ENCODE results near the gene TIMM44.

TIMM44 gene

GRCh38 chr19:7928741-7929701 is 14.4 kb downstream of the TIMM44 start:
- Histone ChIP-seq H3K4me3 (no peak overlapping the region), H3K27ac (peak overlapping the region in 19 of 21 experiments; percentile 19 to 82 (median 67))

- Histone ChIP-seq H3K27ac (peak overlapping the region in 17 of 21 experiments; percentile 19 to 82 (median 48)), H3K4me3 (no peak overlapping the region)
These were observed 15.1 kb downstream of the TIMM44 start for GRCh38 chr19:7928334-7928706.

- Histone ChIP-seq H3K27ac (peak overlapping the region in 15 of 21 experiments; percentile 19 to 82 (median 59)), H3K4me3 (no peak overlapping the region)
These were observed 15.7 kb downstream of the TIMM44 start for GRCh38 chr19:7927605-7928333.

- H3K27ac ChIP-seq, result peak overlapping the region in 2 of 21 experiments; percentile 68 to 72
These were observed 16.5 kb downstream of the TIMM44 start for GRCh38 chr19:7926727-7927604.

DNA sequence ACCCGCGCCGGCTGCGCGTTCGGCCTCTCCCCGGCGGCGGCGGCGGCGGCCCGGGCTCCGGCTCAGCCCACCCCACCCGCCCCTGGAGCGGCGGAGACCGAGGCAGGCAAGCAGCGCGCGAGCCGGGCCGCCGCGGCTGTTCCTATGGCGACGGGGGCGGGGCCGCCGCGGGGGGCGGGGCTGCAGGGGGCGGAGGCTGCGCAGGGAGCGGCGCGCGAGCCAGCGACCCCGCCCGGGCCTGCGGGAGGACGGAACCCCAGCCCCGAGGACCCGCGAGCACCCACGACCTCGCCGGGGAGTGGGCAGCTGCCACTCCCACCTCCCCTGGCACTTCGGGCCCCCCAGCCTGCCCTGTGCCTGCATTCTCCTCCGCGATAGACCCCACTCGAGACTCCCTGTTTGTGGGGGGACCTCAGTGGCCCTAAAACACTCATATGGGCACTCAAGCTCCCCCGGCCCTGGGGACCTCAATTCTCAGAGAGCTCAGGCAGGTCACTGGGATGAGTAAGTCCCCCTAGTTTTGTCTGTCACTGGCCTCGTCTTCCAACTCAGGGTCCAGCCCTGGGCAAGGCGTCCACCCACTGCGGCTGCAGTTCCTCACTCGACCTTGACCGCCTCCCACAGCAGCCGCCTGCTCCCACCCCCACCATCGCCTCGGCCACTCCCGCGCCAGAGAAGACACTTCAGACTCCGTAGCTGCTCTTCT is 17.3 kb downstream of the TIMM44 start, which contains the start of gene CTXN1:
Gene CTXN1 (minus strand): TSS at position 115 of the 706 bp plus-strand sequence. CDS start 597 bp downstream, outside the sequence.
- Histone ChIP-seq H3K4me3 (peak within 1 kb of the TSS; percentile 31 to 51 (median 42)), H3K27ac (peak within 1 kb of the TSS in 4 of 21 experiments; percentile 7 to 72 (median 42))

More at GRCh38 chr19:7926727-7927604, 16.5 kb downstream of the TIMM44 start:
- H3K4me3 ChIP-seq, result no peak overlapping the region

DNA sequence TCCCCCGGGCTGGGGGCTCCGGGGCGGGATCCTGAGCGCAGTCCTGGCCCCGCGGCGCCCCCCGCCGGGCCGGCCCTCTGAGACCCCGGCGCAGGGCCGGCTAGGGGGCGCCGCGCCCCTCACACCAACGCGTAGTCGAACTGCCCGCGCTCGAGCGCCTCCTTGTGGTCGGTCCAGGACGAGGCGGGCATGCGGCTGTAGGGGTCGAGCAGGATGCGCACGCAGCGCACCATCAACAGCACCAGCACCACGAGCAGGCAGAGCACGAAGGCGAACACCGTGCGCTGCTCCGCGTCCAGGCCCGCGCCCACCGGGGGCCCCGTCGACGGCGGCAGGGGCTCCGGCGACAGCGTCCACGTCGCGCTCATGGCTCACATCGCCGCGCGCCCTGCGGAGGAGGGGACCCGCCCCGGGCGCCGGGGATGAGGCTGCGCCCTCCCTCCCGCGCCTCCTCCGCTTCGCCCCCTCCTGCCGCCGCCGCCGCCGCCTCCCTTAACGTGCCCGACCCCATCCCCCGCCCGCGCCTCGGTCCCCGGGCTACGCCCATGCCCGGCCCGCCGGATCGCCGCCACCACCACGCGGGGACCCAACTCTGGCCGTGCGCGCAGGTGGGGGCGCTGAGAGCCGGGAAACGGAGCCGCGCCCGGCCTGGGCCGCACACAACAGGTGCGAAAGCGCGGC is 18.2 kb downstream of the TIMM44 start:
- H3K27ac ChIP-seq, result peak overlapping the region in 4 of 21 experiments; percentile 7 to 52 (median 28)
- peak overlapping the region; percentile 31 to 51 (median 42) for H3K4me3 ChIP-seq

GRCh38 chr19:7924651-7925170 is 18.8 kb downstream of the TIMM44 start:
- Histone ChIP-seq H3K27ac (peak overlapping the region in 1 of 21 experiments; percentile 24), H3K4me3 (peak overlapping the region in 5 of 7 experiments; percentile 31 to 51 (median 46))

- H3K27ac ChIP-seq, result no peak overlapping the region
- H3K4me3 ChIP-seq, result peak overlapping the region in 1 of 7 experiments; percentile 51
These were observed 19.2 kb downstream of the TIMM44 start for GRCh38 chr19:7924241-7924640.

DNA sequence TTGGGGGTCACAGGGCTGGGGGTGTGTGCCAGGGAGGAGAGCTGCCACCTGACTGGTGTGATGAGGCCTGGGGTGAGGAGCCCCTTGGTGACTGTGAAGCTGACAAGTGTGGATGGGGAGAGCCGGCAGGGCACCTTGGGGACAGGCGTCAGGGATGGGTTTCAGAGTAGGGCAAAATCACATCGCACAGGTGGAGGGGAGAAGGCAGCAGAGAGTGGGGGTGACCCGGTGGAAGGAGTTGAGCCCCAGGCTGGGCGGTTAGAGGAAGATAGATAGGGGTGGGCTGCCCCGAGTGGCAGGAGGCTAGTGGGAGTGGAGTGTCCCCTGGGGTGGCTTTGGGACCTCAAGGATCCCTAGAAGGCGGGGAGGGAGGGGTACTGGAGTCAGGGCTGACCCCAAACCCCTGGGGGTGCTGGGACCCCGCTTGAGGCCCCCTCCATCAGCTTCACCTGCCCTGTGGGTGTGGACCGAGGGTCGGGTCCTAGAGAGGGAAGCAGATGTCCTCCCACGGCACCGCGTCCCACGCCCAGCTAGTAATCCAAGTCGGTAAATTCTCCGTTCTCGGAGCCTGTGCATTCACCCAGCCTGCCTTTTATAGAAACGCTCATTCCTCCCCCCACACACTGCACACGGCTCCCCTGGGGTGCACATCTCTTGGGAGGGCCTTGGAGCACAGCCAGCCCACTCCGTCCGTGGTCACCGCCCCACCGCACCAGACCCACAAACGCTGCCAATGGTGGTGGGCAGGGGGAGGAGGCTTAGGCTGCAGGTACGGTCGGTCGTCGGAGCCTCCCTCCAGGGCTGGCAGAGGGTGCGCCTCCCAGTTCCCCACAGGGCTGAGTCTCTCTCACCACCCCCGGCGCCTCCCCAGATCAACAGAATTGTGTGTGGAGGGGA is 19.9 kb downstream of the TIMM44 start:
- Histone ChIP-seq H3K4me3 (no peak overlapping the region), H3K27ac (no peak overlapping the region)

GRCh38 chr19:7922836-7923195 is 20.6 kb downstream of the TIMM44 start:
- Histone ChIP-seq H3K4me3 (no peak overlapping the region), H3K27ac (no peak overlapping the region)

- H3K27ac ChIP-seq, result peak overlapping the region in 7 of 21 experiments; percentile 66 to 88 (median 81)
- H3K4me3 ChIP-seq, result peak overlapping the region in 1 of 7 experiments; percentile 44
These were observed 21.3 kb downstream of the TIMM44 start for GRCh38 chr19:7921967-7922835.

DNA sequence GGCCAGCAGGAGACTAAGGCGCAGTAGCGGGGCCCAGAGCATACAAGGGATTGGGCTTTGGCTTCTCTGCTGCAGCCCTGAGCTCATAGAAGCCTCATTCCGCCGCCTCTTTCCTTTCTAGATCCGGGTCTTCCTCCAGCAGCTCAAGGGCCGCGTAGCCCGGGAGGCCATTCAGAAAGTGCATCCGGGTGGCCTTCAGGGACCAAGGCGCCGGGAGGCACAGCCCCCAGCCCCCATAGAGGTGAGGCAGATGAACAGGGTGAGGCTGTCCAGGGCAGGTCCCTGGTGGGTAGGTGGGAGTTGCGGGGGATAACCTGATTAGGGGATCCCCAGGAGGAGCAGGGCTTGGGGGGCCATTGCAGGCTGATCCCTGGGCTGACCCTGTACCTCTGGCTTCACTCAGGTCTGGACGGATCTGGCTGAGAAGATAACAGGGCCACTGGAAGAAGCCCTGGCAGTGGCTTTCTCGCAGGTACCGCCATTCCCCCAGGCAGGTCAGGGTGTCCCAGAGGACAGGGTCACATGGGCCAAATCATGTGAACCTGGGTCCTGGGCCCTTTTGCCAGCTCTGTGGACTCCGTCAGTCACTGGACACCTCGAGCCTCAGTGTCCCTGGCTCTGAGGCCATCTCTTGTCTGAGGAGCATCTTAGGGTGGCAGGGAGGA is 22.0 kb downstream of the TIMM44 start:
- Histone ChIP-seq H3K4me3 (peak overlapping the region; percentile 37 to 82 (median 62)), H3K27ac (peak overlapping the region in 20 of 21 experiments; percentile 42 to 95 (median 80))

- Histone ChIP-seq H3K4me3 (peak overlapping the region; percentile 54 to 82 (median 72)), H3K27ac (peak overlapping the region in 20 of 21 experiments; percentile 71 to 95 (median 84))
These were observed 22.8 kb downstream of the TIMM44 start for GRCh38 chr19:7920519-7921301.
